Large intestine (tissue), 3 donors: ENCODE data around the gene INPP5A. TPM values are rescaled to one million over a fixed set of nuclear protein-coding genes. Genes with fewer than 3 reads are reported as not detected.

Experiments
- DNase-seq, 2 donors: peaks; one replicate each; pipeline versions ENCODE4 v3.0.0 to v3.0.0-alpha.2; 2013
- H3K27ac ChIP-seq: one replicate; pipeline ENCODE4 v1.5.1; 2013; ENCODE audit warnings: low read length
- H3K27me3 ChIP-seq: 2 replicates; pipeline ENCODE4 v1.6.1; 2013; ENCODE audit warnings: low read length; ENCODE audit not compliant: control insufficient read depth, insufficient read depth
- H3K36me3 ChIP-seq: 2 replicates; pipeline ENCODE4 v1.6.1; 2013; ENCODE audit warnings: low read length; ENCODE audit not compliant: control insufficient read depth, insufficient read depth
- H3K4me1 ChIP-seq: one replicate; pipeline ENCODE4 v1.6.1; 2013; ENCODE audit warnings: low read length; ENCODE audit not compliant: control insufficient read depth, insufficient read depth
- H3K4me3 ChIP-seq: one replicate; pipeline ENCODE4 v1.5.1; 2013; ENCODE audit warnings: low read length
- H3K9me3 ChIP-seq: one replicate; pipeline ENCODE4 v1.6.1; 2013; ENCODE audit warnings: mild to moderate bottlenecking, low read depth, low read length, moderate library complexity; ENCODE audit not compliant: control insufficient read depth
- WGBS: methylation state at CpG from one replicate; pipeline ENCODE4 v1.1.5; 2013; ENCODE audit warnings: low lambda C conversion rate; ENCODE audit not compliant: insufficient coverage; 5-methylcytosine and 5-hydroxymethylcytosine counted together
- polyA plus RNA-seq: library from polyadenylated mRNA; unstranded; fragments of 120-200 nt; gene quantifications from one replicate; pipeline ENCODE4 v1.2.1, GENCODE V29; 2013

Gene INPP5A
- polyA plus RNA-seq, 1 donor = 25.3 TPM

GRCh38 chr10:132705943-132706342 lies 168.4 kb downstream of the INPP5A start:
- Histone ChIP-seq H3K27ac (no peak overlapping the region), H3K27me3 (no peaks in the 10 kb centered on the region), H3K4me1 (no peaks in the 10 kb centered on the region), H3K4me3 (no peak overlapping the region), H3K9me3 (peaks cover 27% of the 10 kb centered on the region), H3K36me3 (peaks cover 14% of the 10 kb centered on the region)
- no peak for DNase-seq
- WGBS = 91% methylated on average over 1 of the region's 1 CpG

- Histone ChIP-seq H3K4me1 (no peaks in the 10 kb centered on the region), H3K27ac (no peak overlapping the region), H3K27me3 (no peaks in the 10 kb centered on the region), H3K4me3 (no peak overlapping the region), H3K36me3 (peaks cover 20% of the 10 kb centered on the region), H3K9me3 (peaks cover 27% of the 10 kb centered on the region)
- WGBS = no CpG with 5 or more reads among the region's 11 CpGs
- DNase-seq = no peak
Observed at GRCh38 chr10:132706701-132707100, 169.1 kb downstream of the INPP5A start.

DNA sequence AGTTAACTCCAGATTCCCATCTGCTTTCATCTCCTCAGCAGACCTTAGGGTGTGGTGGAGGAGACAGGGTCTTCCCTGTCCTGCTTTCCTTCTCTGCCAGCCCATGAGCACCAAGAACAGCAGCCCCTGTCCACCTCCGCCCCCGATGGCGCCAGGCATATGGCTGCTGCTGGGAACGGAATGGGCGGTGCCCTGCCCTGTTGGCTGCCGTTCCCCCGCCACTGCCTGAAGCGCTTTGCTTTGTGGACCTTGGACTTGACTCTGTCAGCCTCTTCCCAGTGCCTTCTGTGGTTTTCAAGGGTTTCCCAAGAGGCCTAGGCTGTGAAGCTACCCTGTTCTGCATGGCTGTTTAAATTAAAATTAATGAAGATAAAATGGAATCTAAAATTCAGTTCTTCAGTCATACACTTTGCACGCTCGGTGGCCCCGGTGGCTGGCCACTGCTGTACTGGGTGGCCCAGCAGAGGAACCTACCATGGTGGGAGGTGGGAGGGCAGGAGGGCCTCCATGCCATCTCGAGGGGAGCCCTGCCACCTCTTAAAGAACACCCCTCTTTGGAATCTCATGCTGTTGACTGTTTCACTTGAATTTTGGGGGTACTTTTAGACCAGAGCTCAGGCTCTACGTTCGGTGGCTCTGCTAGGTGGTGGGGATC lies 169.7 kb downstream of the INPP5A start:
- WGBS = no CpG with 5 or more reads among the region's 14 CpGs
- Histone ChIP-seq H3K4me1 (no peaks in the 10 kb centered on the region), H3K36me3 (peaks cover 21% of the 10 kb centered on the region), H3K9me3 (peaks cover 27% of the 10 kb centered on the region), H3K27me3 (no peaks in the 10 kb centered on the region), H3K4me3 (no peak overlapping the region), H3K27ac (no peak overlapping the region)
- DNase-seq = peak in 1 of 2 donors; percentile 10

DNA sequence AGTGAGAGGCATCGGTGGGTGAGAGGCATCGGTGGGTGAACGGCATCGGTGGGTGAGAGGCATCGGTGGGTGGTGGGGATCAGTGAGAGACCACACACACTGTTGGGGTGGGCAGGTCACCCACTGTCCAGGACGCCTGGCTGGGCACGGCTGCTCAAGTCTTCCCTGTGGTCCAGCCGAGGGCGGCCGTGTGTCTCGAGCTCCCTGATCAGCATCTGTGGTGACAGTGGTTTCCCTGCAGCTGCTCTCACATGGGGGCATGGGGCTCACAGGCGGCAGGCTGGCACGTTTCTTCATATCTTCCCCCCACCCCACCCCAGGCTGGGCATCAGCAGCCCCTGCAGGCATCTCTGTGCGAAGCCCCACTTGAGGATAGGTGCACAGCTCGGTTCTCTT lies 170.2 kb downstream of the INPP5A start:
- H3K9me3 ChIP-seq = peaks cover 27% of the 10 kb centered on the region
- H3K27me3 ChIP-seq = no peaks in the 10 kb centered on the region
- H3K4me1 ChIP-seq = no peaks in the 10 kb centered on the region
- no CpG with 5 or more reads among the region's 15 CpGs for WGBS
- H3K27ac ChIP-seq = no peak overlapping the region
- no peak for DNase-seq
- H3K4me3 ChIP-seq = no peak overlapping the region
- peaks cover 21% of the 10 kb centered on the region for H3K36me3 ChIP-seq

DNA sequence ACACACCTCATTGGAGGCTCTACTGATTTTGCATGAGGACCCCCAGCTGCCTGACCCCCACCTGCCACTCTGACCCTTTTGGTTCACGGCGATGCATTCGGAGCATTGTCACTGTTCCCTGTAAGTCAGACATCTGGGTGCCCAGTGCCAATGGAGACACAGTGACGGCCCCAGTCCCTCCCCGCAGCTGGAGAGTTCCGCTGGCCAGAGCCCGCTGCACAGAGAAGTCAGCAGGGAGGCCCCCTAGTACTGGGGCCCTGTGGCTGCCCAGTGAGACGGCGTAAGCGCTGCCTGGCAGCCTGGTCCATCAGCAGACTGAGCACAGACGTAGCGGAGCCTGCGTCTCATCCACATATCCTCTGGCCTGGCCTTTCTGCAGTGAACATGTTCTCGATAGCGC lies 170.9 kb downstream of the INPP5A start:
- Histone ChIP-seq H3K4me1 (no peaks in the 10 kb centered on the region), H3K9me3 (peaks cover 27% of the 10 kb centered on the region), H3K27ac (no peak overlapping the region), H3K4me3 (no peak overlapping the region), H3K27me3 (no peaks in the 10 kb centered on the region), H3K36me3 (peaks cover 24% of the 10 kb centered on the region)
- no peak for DNase-seq
- no CpG with 5 or more reads among the region's 15 CpGs for WGBS

DNA sequence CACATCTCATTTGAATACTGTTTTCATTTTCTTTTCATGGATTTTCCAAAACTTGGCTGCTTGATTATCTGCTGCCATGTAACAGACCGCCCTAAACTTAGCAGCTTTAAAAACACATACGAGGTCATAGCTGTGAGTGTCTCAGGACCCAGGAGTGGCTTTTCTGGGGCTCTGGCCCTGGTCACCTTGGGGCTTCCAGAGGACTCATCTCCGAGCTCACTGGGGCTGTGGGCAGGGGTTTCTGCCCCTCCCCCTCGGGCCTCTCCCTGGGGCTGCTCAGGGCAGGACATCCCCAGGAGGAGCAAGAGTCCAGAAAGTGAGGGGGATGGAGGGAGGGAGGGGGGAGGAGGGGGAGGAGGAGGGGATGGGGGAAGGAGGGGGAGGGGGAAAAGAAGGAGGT lies 171.3 kb downstream of the INPP5A start:
- peaks cover 27% of the 10 kb centered on the region for H3K9me3 ChIP-seq
- no peak overlapping the region for H3K27ac ChIP-seq
- peaks cover 28% of the 10 kb centered on the region for H3K36me3 ChIP-seq
- no peaks in the 10 kb centered on the region for H3K4me1 ChIP-seq
- no peak for DNase-seq
- H3K27me3 ChIP-seq = no peaks in the 10 kb centered on the region
- no CpG with 5 or more reads among the region's 4 CpGs for WGBS
- H3K4me3 ChIP-seq = no peak overlapping the region

DNA sequence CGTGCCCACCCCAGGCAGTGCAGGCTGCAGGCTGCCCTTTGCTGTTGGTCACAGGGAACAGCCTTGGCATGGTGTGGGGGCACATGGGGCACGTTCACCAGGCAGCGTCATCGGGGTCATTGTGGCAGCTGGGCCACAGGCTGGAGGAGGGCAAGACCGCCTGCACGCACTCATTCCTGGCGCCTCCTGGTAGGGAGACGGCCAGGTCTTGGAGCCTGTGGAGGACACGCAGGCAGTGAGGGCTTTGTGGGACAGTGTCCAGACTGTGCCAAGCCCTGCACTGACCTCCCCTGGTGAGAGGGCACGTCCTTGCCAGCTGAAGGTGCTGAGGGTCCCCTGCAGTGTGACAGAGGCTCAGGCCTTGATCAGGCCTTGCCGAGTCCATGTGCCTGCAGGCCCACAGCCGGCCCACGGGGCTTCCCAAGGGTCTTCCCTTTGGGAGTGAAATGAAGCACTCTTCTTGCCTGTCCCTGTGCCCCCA lies 171.9 kb downstream of the INPP5A start:
- peaks cover 31% of the 10 kb centered on the region for H3K36me3 ChIP-seq
- no CpG with 5 or more reads among the region's 13 CpGs for WGBS
- H3K9me3 ChIP-seq = peaks cover 23% of the 10 kb centered on the region
- H3K4me1 ChIP-seq = no peaks in the 10 kb centered on the region
- H3K4me3 ChIP-seq = no peak overlapping the region
- DNase-seq = no peak
- no peak overlapping the region for H3K27ac ChIP-seq
- H3K27me3 ChIP-seq = no peaks in the 10 kb centered on the region

DNA sequence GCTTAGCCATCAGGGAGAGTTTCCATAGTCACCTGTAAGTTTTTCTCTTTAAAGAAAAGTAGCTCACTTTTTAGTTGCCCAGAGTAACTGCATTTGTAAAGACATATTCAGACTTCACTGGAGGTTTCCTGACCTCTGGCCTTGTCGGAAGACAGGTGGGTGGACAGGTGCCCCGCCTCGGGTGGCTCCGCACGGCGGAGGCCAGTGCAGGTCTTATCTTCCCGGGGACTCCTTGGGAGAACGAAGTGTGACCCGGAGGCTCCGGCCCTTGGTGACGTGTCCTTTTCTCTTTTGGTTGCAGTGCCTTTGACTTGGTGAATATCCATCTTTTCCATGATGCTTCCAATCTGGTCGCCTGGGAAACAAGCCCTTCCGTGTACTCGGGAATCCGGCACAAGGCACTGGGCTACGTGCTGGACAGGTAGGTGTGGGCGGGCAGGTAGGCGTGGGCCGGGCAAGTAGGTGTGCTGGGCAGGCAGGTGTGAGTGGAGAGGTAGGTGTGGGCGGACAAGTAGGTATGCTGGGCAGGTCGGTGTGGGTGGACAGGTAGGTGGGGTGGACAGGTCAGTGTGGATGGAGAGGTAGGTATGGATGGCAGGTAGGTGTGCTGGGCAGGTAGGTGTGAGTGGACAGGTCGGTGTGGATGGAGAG lies 172.6 kb downstream of the INPP5A start:
- H3K36me3 ChIP-seq = peaks cover 31% of the 10 kb centered on the region
- no peak for DNase-seq
- no peak overlapping the region for H3K4me3 ChIP-seq
- H3K27ac ChIP-seq = no peak overlapping the region
- peaks cover 17% of the 10 kb centered on the region for H3K9me3 ChIP-seq
- 100% methylated on average over 2 of the region's 22 CpGs for WGBS
- no peaks in the 10 kb centered on the region for H3K27me3 ChIP-seq
- no peaks in the 10 kb centered on the region for H3K4me1 ChIP-seq

- Histone ChIP-seq H3K4me1 (no peaks in the 10 kb centered on the region), H3K9me3 (peaks cover 17% of the 10 kb centered on the region), H3K36me3 (peaks cover 33% of the 10 kb centered on the region), H3K27me3 (no peaks in the 10 kb centered on the region), H3K27ac (no peak overlapping the region), H3K4me3 (no peak overlapping the region)
- no CpG with 5 or more reads among the region's 18 CpGs for WGBS
- DNase-seq = no peak
Observed at GRCh38 chr10:132710746-132711612, 173.4 kb downstream of the INPP5A start.

GRCh38 chr10:132711613-132712121 lies 174.1 kb downstream of the INPP5A start:
- no peak for DNase-seq
- no peaks in the 10 kb centered on the region for H3K27me3 ChIP-seq
- H3K4me3 ChIP-seq = no peak overlapping the region
- WGBS = no CpG with 5 or more reads among the region's 13 CpGs
- no peaks in the 10 kb centered on the region for H3K4me1 ChIP-seq
- H3K36me3 ChIP-seq = peaks cover 40% of the 10 kb centered on the region
- H3K27ac ChIP-seq = no peak overlapping the region
- H3K9me3 ChIP-seq = peaks cover 12% of the 10 kb centered on the region
